Astrocyte of the spinal cord (primary cell): ENCODE results near the gene ZSCAN22.

ENCODE experiments used
- DNase-seq: peaks from one replicate; pipeline ENCODE4 v3.0.0; 2011; ENCODE audit warnings: low read depth, low spot score
- H3K4me3 ChIP-seq: 2 replicates; pipeline ENCODE4 v1.5.1; 2011; ENCODE audit warnings: low read depth, mild to moderate bottlenecking, low read length, moderate library complexity
- CTCF ChIP-seq: IDR thresholded peaks from 2 replicates; pipeline ENCODE4 v1.5.1; 2012; ENCODE audit warnings: low read depth, mild to moderate bottlenecking, low read length, inconsistent platforms
- in situ Hi-C: cut with HindIII; loops from 2 replicates; pipeline ENCODE4 v1.10.0; 2017; ENCODE audit warnings: low sequenced_read_pairs

ZSCAN22 gene

DNA sequence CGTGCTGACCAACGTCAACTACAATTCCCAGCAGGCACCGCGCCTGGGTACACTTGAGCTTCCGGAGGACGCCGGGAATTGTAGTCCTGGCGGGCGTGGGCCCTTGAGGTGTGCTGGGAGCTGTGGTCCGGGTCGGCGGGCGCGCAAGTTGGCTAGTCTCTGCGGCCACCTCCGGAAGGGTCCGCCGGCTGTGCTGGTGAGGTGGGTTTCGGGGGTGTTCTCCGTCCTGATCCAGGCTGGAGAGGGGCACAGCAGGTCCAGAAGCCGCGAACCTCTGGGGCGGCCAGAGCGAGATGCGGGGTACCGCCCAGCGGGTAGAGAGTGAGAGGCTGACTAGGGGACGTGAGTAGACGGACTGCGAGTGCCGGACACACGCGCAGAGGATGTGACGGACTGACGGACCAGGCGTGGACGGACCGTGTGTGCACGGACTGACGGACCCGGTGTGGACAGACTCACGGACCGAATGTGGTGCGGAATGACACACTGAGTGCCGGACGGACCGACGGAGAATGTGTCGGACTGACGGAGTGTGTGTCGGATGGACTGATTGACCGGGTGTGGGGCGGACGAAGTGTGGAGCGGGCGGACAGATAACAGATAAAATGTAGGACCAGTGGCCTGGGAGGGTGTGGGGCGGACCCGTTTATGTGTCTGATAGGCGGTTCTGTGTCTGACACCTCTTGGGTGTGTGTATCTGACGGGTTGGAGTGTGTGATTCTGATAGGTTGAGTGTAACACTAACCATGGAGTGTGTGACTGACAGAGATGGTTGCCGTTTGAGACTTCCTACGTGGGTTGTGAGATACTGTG, at the start of gene ZSCAN22:
Gene ZSCAN22 (plus strand): TSS at position 81 of the 813 bp plus-strand sequence. CDS start 7,809 bp downstream, outside the sequence.
- TF ChIP-seq CTCF = no peak
- DNase-seq = peak; percentile 97
- in situ Hi-C loops = no loop called here
- H3K4me3 ChIP-seq = peak within 1 kb of the TSS; percentile 84

GRCh38 chr19:58277197-58277596, 49.6 kb upstream of the ZSCAN22 start:
- DNase-seq = no peak
- in situ Hi-C loops = no loop called here
- no peak for TF ChIP-seq CTCF
- H3K4me3 ChIP-seq = no peak overlapping the region

GRCh38 chr19:58277748-58278540, 48.9 kb upstream of the ZSCAN22 start:
- DNase-seq = no peak
- in situ Hi-C loops = no loop called here
- no peak for TF ChIP-seq CTCF
- H3K4me3 ChIP-seq = peak overlapping the region; percentile 97

GRCh38 chr19:58278541-58279041, 48.2 kb upstream of the ZSCAN22 start, which contains the start of gene ZNF8:
TSS of gene ZNF8 (plus strand) at chr19:58278955. CDS start at chr19:58279082, 127 bp downstream.
- TF ChIP-seq CTCF = peak; percentile 13
- peak; percentile 99 for DNase-seq
- in situ Hi-C loops = no loop called here
- peak within 1 kb of the TSS; percentile 97 for H3K4me3 ChIP-seq

DNA sequence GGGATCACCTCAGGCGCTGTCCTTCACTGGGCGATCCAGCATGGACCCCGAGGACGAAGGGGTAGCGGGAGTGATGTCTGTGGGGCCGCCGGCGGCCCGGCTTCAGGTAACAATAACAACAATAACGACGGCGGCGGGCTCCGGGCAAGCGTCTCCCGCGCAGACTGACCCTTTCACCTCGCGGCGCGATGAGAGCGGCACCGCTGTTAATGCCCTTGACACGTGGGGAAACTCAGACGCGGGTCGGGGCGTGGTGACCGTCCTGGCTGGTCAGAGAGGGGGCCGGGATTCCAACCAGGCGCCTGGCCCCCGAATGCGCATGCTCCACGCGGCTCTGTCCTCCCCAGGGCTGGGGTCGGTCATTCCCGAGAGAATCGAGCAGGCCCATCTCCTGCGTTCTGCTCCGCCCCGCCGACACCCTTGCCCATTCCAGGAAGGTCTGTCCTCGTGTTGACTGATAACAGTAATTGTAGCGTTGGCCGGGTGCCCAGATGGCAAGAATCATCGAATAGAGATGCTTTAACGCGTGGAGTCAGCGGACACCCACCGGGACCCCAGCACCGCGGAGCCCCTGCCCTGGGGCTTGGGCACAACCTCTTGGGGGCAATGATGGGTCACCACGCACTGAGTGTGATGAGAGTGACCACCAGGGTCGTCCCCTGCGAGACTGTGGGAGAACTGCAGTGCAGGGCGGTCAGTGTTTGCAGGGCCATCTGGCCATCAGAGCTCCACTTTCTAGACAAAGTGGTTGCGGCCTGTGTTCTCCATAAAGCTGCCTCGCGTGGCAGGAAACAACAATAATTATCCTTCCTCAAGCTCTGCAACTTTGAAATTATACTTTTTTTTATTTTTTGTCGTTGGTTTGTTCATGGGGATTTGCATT, 47.5 kb upstream of the ZSCAN22 start:
- in situ Hi-C loops = no loop called here
- peak overlapping the region; percentile 97 for H3K4me3 ChIP-seq
- DNase-seq = peak; percentile 48
- no peak for TF ChIP-seq CTCF

DNA sequence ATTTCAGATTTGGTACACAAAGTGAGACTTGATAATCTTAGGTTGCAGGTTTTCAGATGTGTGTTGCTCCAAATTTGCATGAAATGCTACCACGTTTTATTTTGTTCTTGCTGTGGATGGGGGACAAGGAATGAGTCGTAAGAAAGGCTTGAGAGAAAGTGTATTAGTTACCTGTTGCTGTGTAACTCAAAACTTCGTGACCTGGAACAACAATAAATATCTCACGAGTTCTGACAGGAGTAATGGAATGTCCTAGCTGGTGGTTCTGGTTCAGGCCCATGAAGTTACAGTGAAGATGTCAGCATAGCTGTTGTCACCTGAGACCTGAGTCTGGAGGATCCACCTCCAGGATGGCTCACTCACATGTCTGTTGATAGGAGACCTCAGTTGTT, 46.9 kb upstream of the ZSCAN22 start:
- peak overlapping the region; percentile 97 for H3K4me3 ChIP-seq
- in situ Hi-C loops = no loop called here

More for the DNA sequence above, 46.9 kb upstream of the ZSCAN22 start:
- TF ChIP-seq CTCF = no peak
- DNase-seq = no peak
